GM12878 (cell line): ENCODE data around the gene GNG13. TPM values are rescaled to one million over a fixed set of nuclear protein-coding genes. Genes with fewer than 3 reads are reported as not detected.

Experiments
- ATAC-seq: fragments of 200-7000 bp; cut with Tn5 transposase; 3 replicates; pipeline ENCODE4 v1.9.1; 2020; ENCODE audit warnings: mild to moderate bottlenecking, moderate library complexity
- BruUV-seq: library from RNA; stranded (reverse); fragments of 400-500 nt; replicated peaks from 2 replicates; lab custom pipeline; 2021; lab: Mats Ljungman, UMichigan
- CTCF ChIA-PET: fragments of 300-600 bp; sonication (Branson Sonifier 250); formaldehyde crosslinking; extraction: SDS; loops from one replicate; lab custom pipeline; 2021; ENCODE audit warnings: inconsistent platforms; lab: Yijun Ruan, JAX
- POLR2A ChIA-PET: fragments of 350-600 bp; formaldehyde crosslinking; extraction: SDS; loops from one replicate; lab custom pipeline; 2021; ENCODE audit warnings: inconsistent platforms; lab: Charles Lee
- RAD21 ChIA-PET: fragments of 300-600 bp; sonication (Branson Sonifier 250); formaldehyde crosslinking; loops from one replicate; lab custom pipeline; 2023; ENCODE audit warnings: antibody characterized with exemption; ENCODE audit not compliant: unreplicated experiment; lab: Charles Lee
- SMC1A ChIA-PET: fragments of 300-600 bp; sonication (Branson Sonifier 250); formaldehyde crosslinking; loops from one replicate; lab custom pipeline; 2023; ENCODE audit not compliant: unreplicated experiment, uncharacterized antibody; lab: Charles Lee
- DNase-seq: peaks from one replicate; pipeline ENCODE4 v3.0.0-alpha.2; 2011; ENCODE audit warnings: low read depth, low spot score
- FAIRE-seq: peaks from 3 replicates; lab custom pipeline; 2011; peaks lifted over from hg19 to GRCh38; lab: Jason Lieb, UNC
- H2AFZ ChIP-seq: 2 replicates; pipeline ENCODE4 v1.6.0; 2011; ENCODE audit warnings: low read depth, low read length, control low read depth; ENCODE audit not compliant: control insufficient read depth
- H3K27ac ChIP-seq: 2 replicates; pipeline ENCODE4 v1.5.1; 2011; ENCODE audit warnings: control low read depth; ENCODE audit not compliant: control insufficient read depth, insufficient read depth
- H3K27me3 ChIP-seq, 2 experiments: replicated peaks in 1 of 2; 2 replicates each; pipeline versions ENCODE4 v1.6.0 to v1.6.1; 2011; ENCODE audit warnings: low read length in 1 of 2; ENCODE audit not compliant: control insufficient read depth in 2 of 2, insufficient read depth in 2 of 2
- H3K36me3 ChIP-seq, 2 experiments: 2 replicates each; pipeline ENCODE4 v1.5.1; 2011; ENCODE audit warnings: low read length in 1 of 2; ENCODE audit not compliant: control insufficient read depth in 2 of 2, insufficient read depth in 2 of 2
- H3K4me1 ChIP-seq: 2 replicates; pipeline ENCODE4 v1.6.1; 2011; ENCODE audit warnings: mild to moderate bottlenecking, low read length, moderate library complexity, mixed read lengths; ENCODE audit not compliant: control insufficient read depth, insufficient read depth
- H3K4me2 ChIP-seq: 2 replicates; pipeline ENCODE4 v1.6.0; 2011; ENCODE audit warnings: control low read depth; ENCODE audit not compliant: control insufficient read depth, insufficient read depth
- H3K4me3 ChIP-seq: fragments of 200-600 bp; sonication (generic); 2 replicates; pipeline ENCODE4 v1.5.1; 2016
- H3K79me2 ChIP-seq: 2 replicates; pipeline ENCODE4 v1.6.0; 2011; ENCODE audit warnings: low read length; ENCODE audit not compliant: control insufficient read depth, insufficient read depth
- H3K9ac ChIP-seq: 2 replicates; pipeline ENCODE4 v1.8.0; 2011; ENCODE audit warnings: low read length, control low read depth, mixed read lengths; ENCODE audit not compliant: control insufficient read depth, insufficient read depth
- H3K9me3 ChIP-seq: replicated peaks from 3 replicates; pipeline ENCODE4 v1.5.1; 2011; ENCODE audit warnings: mild to moderate bottlenecking, low read length; ENCODE audit not compliant: control insufficient read depth, insufficient read depth
- H4K20me1 ChIP-seq: 2 replicates; pipeline ENCODE4 v1.6.0; 2011; ENCODE audit not compliant: control insufficient read depth, insufficient read depth
- ASH2L ChIP-seq: fragments of 300-600, 200-600 bp; sonication (generic); IDR thresholded peaks from 2 replicates; pipeline ENCODE4 v1.6.1; 2017; ENCODE audit warnings: low read depth, mild to moderate bottlenecking, borderline replicate concordance
- BACH1 ChIP-seq: fragments of 450-650 bp; IDR thresholded peaks from 2 replicates; pipeline ENCODE4 v1.6.1; 2017; ENCODE audit warnings: mild to moderate bottlenecking, borderline replicate concordance
- BHLHE40 ChIP-seq, 2 experiments: fragments of 450-650 bp in 1 of 2; IDR thresholded peaks; 2 replicates each; pipeline ENCODE4 v1.6.1; 2011 to 2017; ENCODE audit warnings: low read depth in 2 of 2, borderline replicate concordance in 1 of 2, improper control_type of control experiment in 1 of 2, low read length in 1 of 2, mild to moderate bottlenecking in 1 of 2
- CHD1 ChIP-seq: IDR thresholded peaks from 2 replicates; pipeline ENCODE4 v1.6.1; 2012; ENCODE audit warnings: low read depth, low read length, improper control_type of control experiment
- DPF2 ChIP-seq: fragments of 450-650 bp; IDR thresholded peaks from 2 replicates; pipeline ENCODE4 v1.6.1; 2017; ENCODE audit warnings: mild to moderate bottlenecking
- EZH2 ChIP-seq: IDR thresholded peaks from 2 replicates; pipeline ENCODE4 v1.6.1; 2012; ENCODE audit warnings: low read depth, mild to moderate bottlenecking, control low read depth, inconsistent platforms, low read length, borderline replicate concordance; ENCODE audit not compliant: control insufficient read depth
- IKZF2 ChIP-seq, 2 experiments: fragments of 450-650 bp; IDR thresholded peaks; 2 replicates each; pipeline ENCODE4 v1.6.1; 2017; ENCODE audit warnings: mild to moderate bottlenecking in 2 of 2, moderate library complexity in 2 of 2
- RELA ChIP-seq: fragments of 450-650 bp; IDR thresholded peaks from 2 replicates; pipeline ENCODE4 v1.8.0; 2014; ENCODE audit warnings: borderline replicate concordance; ENCODE audit not compliant: partially characterized antibody
- SP1 ChIP-seq: IDR thresholded peaks from one replicate; pipeline ENCODE4 v1.6.1; 2011; ENCODE audit warnings: low read depth, low read length
- TCF7 ChIP-seq: IDR thresholded peaks from 2 replicates; pipeline ENCODE4 v1.6.1; 2014; ENCODE audit warnings: antibody characterized with exemption, borderline replicate concordance
- ZSCAN29 ChIP-seq: fragments of 450-650 bp; IDR thresholded peaks from 2 replicates; pipeline ENCODE4 v1.6.1; 2017; ENCODE audit warnings: mild to moderate bottlenecking, moderate library complexity
- WGBS: methylation state at CpG from one replicate; pipeline ENCODE4 v1.1.6; 2016; ENCODE audit warnings: low lambda C conversion rate; ENCODE audit not compliant: insufficient replicate concordance, insufficient coverage; ENCODE audit errors: missing lambda C conversion rate; 5-methylcytosine and 5-hydroxymethylcytosine counted together
- in situ Hi-C: fragments of 300-500 bp; cut with MboI; formaldehyde crosslinking; loops from 9 replicates; pipeline ENCODE4 v1.14.3; 2018; ENCODE audit warnings: mixed read lengths
- intact Hi-C: fragments of 100-400 bp; cut with micrococcal nuclease; formaldehyde crosslinking; loops from one replicate; pipeline ENCODE4 v1.14.2; 2022; ENCODE audit not compliant: unreplicated experiment
- polyA plus RNA-seq, 11 experiments: library from polyadenylated mRNA; depleted of rRNA in 4 of 11; unstranded in 6 of 11; stranded (reverse) in 5 of 11; fragments of >200 nt; fragmentation: Nextera tagmentation in 4 of 11; fragmentation: Illumina TruSeq in 1 of 11; extraction: Ambion mirVana in 4 of 11; extraction: Trizol in 1 of 11; gene quantifications; 1 replicate in 1 of 11; 2 replicates in 10 of 11; pipeline versions ENCODE4 v1.2.1 to v1.2.3, GENCODE V29; 2011 to 2016; ENCODE audit warnings: inconsistent platforms in 2 of 11, missing spikeins in 2 of 11, low read depth in 1 of 11
- total RNA-seq, 4 experiments: library from RNA; depleted of rRNA in 3 of 4; stranded (reverse); fragments of >200 nt in 3 of 4; fragmentation: Illumina TruSeq in 1 of 4; extraction: Trizol in 1 of 4; gene quantifications; 2 replicates each; pipeline versions ENCODE4 v1.2.1 to v1.2.3, GENCODE V29; 2013 to 2021
- TF ChIP-seq, protein P1 (sequence below): fragments of 450-650 bp; IDR thresholded peaks from 2 replicates; pipeline ENCODE4 v1.6.1; 2017; ENCODE audit warnings: mild to moderate bottlenecking, moderate library complexity
- TF ChIP-seq, protein P2 (sequence below): fragments of 450-650 bp; formaldehyde crosslinking; IDR thresholded peaks from 2 replicates; pipeline ENCODE4 v1.5.0; 2022; ENCODE audit warnings: mild to moderate bottlenecking, missing genetic modification characterization

GNG13 gene
- total and polyA plus RNA-seq, 10 of the 15 experiments (the other 5 are each of a cell fraction or from before 2014, with no cell fraction given), result not detected

DNA sequence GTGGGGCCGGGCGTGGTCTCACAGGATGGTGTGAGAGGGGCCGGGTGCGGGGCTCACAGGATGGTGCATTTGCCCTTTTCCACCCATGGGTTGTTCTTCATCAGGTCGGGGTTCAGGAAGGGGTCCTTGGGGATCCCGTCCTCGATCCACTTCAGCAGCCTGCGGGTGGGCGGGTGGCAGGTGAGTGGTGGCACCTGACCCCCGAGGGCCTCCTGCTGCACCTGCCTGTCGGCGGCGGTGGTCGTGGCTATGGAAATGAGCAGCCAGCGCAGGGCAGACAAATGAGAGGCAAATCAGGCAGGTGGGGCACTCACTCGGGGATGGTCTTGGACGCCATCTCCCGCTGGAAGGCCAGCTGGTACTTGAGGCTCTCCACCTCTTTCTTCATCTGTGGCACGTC lies 1.9 kb downstream of the GNG13 start:
- RAD21 ChIA-PET, result no interaction called here

More for the DNA sequence above, 1.9 kb downstream of the GNG13 start:
- CTCF ChIA-PET, result no interaction called here
- BruUV-seq, result no TSS peak
- Histone ChIP-seq H3K36me3 (no peaks in the 10 kb centered on the region; a peak in 2 of 4 replicates), H3K4me2 (no peak overlapping the region), H3K79me2 (no peaks in the 10 kb centered on the region), H3K4me1 (no peaks in the 10 kb centered on the region), H3K4me3 (no peak overlapping the region), H3K27ac (no peak overlapping the region), H2AFZ (no peak overlapping the region), H3K27me3 (peaks cover 0 to 2% of the 10 kb centered on the region in 2 experiments; a peak in 3 of 4 replicates), H3K9ac (no peak overlapping the region), H4K20me1 (no peaks in the 10 kb centered on the region), H3K9me3 (no peaks in the 10 kb centered on the region)
- TF ChIP-seq, protein P1, sequence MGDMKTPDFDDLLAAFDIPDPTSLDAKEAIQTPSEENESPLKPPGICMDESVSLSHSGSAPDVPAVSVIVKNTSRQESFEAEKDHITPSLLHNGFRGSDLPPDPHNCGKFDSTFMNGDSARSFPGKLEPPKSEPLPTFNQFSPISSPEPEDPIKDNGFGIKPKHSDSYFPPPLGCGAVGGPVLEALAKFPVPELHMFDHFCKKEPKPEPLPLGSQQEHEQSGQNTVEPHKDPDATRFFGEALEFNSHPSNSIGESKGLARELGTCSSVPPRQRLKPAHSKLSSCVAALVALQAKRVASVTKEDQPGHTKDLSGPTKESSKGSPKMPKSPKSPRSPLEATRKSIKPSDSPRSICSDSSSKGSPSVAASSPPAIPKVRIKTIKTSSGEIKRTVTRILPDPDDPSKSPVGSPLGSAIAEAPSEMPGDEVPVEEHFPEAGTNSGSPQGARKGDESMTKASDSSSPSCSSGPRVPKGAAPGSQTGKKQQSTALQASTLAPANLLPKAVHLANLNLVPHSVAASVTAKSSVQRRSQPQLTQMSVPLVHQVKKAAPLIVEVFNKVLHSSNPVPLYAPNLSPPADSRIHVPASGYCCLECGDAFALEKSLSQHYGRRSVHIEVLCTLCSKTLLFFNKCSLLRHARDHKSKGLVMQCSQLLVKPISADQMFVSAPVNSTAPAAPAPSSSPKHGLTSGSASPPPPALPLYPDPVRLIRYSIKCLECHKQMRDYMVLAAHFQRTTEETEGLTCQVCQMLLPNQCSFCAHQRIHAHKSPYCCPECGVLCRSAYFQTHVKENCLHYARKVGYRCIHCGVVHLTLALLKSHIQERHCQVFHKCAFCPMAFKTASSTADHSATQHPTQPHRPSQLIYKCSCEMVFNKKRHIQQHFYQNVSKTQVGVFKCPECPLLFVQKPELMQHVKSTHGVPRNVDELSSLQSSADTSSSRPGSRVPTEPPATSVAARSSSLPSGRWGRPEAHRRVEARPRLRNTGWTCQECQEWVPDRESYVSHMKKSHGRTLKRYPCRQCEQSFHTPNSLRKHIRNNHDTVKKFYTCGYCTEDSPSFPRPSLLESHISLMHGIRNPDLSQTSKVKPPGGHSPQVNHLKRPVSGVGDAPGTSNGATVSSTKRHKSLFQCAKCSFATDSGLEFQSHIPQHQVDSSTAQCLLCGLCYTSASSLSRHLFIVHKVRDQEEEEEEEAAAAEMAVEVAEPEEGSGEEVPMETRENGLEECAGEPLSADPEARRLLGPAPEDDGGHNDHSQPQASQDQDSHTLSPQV, result no peak
- TF ChIP-seq RELA (no peak), IKZF2 (IDR thresholded peaks at IDR 0.05) (no peak), TCF7 (no peak), ZSCAN29 (no peak), BHLHE40 (IDR thresholded peaks at IDR 0.05; ENCODE audit: borderline replicate concordance in 1 of 2, low read depth in 2 of 2, low read length in 1 of 2) (no peak), CHD1 (no peak), EZH2 (no peak), BACH1 (no peak), SP1 (no peak), ASH2L (no peak), DPF2 (no peak)
- TF ChIP-seq, protein P2, sequence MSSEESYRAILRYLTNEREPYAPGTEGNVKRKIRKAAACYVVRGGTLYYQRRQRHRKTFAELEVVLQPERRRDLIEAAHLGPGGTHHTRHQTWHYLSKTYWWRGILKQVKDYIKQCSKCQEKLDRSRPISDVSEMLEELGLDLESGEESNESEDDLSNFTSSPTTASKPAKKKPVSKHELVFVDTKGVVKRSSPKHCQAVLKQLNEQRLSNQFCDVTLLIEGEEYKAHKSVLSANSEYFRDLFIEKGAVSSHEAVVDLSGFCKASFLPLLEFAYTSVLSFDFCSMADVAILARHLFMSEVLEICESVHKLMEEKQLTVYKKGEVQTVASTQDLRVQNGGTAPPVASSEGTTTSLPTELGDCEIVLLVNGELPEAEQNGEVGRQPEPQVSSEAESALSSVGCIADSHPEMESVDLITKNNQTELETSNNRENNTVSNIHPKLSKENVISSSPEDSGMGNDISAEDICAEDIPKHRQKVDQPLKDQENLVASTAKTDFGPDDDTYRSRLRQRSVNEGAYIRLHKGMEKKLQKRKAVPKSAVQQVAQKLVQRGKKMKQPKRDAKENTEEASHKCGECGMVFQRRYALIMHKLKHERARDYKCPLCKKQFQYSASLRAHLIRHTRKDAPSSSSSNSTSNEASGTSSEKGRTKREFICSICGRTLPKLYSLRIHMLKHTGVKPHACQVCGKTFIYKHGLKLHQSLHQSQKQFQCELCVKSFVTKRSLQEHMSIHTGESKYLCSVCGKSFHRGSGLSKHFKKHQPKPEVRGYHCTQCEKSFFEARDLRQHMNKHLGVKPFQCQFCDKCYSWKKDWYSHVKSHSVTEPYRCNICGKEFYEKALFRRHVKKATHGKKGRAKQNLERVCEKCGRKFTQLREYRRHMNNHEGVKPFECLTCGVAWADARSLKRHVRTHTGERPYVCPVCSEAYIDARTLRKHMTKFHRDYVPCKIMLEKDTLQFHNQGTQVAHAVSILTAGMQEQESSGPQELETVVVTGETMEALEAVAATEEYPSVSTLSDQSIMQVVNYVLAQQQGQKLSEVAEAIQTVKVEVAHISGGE (CRISPR knock-in tag), result no peak
- DNase-seq, result no peak
- POLR2A ChIA-PET, result no interaction called here
- no peak for ATAC-seq
- WGBS, result 38% methylated on average over 19 of the region's 19 CpGs
- intact Hi-C loops (no loop called here), in situ Hi-C loops (no loop called here)
- SMC1A ChIA-PET, result no interaction called here
- FAIRE-seq, result no peak
